ENCODE measurements around the gene FNIP2.
"Not testable (repeated sequence)": the region's sequence is repeated elsewhere in the genome, so short reads cannot be mapped to it uniquely, and the experiment has no call there.

Gene FNIP2

GRCh38 chr4:158758703-158759102 lies 10.1 kb upstream of the FNIP2 start:
- no peak for DNase-seq
- intact Hi-C loops (cut with DNase I): no loop called here

DNA sequence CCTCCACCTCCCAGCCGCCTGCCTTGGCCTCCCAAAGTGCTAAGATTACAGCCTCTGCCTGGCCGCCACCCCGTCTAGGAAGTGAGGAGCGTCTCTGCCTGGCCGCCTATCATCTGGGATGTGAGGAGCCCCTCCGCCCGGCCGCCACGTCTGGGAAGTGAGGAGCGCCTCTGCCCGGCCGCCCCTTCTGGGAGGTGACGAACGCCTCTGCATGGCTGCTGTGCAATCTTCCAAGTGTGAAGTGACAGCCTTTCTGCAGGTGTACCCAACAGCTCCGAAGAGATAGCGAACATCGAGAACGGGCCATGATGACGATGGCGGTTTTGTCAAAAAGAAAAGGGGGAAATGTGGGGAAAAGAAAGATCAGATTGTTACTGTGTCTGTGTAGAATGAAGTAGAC lies 9.3 kb upstream of the FNIP2 start:
- intact Hi-C loops (cut with DNase I): not testable (repeated sequence)
- DNase-seq: peak in 1 of 42 donors; percentile 4

DNA sequence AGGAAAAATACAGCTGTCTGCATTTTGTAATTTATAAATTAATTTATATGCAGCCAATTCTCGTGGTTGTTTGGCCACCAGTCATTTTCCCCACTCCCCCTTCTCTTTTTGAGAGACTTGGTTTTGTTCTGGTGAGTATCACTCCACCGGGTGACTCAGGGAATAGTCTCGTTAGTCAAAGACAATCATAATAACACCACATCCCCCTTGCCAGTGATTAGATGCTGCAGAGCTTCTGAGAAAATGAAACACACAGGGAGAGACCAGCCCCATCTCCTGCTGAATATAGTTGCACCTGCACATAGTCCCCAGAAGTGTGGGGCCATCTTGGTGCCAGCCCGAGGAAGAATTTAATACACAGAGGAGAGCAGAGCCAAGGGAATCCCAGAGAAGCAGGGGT lies 8.0 kb upstream of the FNIP2 start:
- DNase-seq: peak in 1 of 42 donors; percentile 2
- intact Hi-C loops (cut with DNase I): loop anchor here (5.0 kb wide), 1 partner anchor 34 kb away; no protein-coding TSS in a partner anchor

- no peak for DNase-seq
Observed at GRCh38 chr4:158762553-158762952, 6.3 kb upstream of the FNIP2 start.

GRCh38 chr4:158763462-158763861 lies 5.4 kb upstream of the FNIP2 start:
- intact Hi-C loops (cut with DNase I): loop anchor here (5.0 kb wide), 1 partner anchor 36 kb away; no protein-coding TSS in a partner anchor
- DNase-seq: no peak

More at GRCh38 chr4:158762553-158762952, 6.3 kb upstream of the FNIP2 start:
- intact Hi-C loops (cut with DNase I): loop anchor here (5.0 kb wide), 1 partner anchor 35 kb away; no protein-coding TSS in a partner anchor

DNA sequence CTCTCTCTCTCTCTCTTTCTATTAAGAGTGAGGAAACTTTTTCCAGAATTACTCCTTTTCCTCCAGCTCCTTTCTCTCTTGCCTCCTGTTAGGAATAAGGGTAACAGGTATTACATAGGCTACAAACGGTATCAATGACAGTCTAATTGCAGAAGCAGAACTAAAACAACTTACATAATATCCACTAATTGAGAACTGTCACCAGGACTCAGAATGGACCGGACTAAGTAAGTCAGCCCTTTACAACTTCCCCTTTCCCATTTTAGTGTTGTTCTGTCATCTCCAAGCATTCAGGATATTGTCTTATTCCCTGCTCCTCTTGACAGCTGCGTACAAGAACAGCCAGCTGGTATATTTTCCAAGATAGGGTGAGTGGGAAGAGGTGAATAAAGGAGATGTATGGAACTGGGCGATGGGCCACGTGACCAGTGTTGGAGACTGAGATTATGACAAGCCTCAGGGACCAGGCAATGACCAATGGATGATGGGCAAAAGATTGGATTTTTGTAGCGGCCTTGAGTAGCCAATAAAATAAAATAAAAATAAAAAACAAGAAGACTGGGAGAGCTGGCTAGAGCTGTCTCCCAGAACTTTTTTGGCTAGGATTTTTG lies 2.3 kb upstream of the FNIP2 start:
- intact Hi-C loops (cut with DNase I): loop anchor here (5.0 kb wide), 1 partner anchor 86 kb away; no protein-coding TSS in a partner anchor
- DNase-seq: peak in 1 of 42 donors; percentile 35

DNA sequence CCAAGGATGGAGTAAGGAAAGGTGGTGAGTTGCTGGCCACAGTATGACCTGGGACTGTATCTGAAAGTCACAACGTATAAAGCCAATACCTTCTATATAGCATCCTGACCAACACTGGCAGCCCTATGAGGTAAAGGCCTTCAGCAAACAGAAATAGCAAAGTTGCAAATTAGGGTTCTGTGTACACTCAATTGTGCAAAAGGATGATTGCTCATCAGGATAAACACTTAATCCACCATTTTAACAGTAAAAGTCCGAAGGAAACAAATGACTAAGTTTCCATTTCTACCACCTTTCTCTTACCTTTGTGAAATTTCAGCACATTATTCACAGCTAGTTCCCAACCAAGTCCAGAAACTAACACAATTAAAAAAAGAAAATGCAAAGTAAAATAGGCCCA lies 1.4 kb upstream of the FNIP2 start:
- intact Hi-C loops (cut with DNase I): loop anchor here (5.0 kb wide), 1 partner anchor 85 kb away; no protein-coding TSS in a partner anchor
- DNase-seq: peak in 1 of 42 donors; percentile 3

DNA sequence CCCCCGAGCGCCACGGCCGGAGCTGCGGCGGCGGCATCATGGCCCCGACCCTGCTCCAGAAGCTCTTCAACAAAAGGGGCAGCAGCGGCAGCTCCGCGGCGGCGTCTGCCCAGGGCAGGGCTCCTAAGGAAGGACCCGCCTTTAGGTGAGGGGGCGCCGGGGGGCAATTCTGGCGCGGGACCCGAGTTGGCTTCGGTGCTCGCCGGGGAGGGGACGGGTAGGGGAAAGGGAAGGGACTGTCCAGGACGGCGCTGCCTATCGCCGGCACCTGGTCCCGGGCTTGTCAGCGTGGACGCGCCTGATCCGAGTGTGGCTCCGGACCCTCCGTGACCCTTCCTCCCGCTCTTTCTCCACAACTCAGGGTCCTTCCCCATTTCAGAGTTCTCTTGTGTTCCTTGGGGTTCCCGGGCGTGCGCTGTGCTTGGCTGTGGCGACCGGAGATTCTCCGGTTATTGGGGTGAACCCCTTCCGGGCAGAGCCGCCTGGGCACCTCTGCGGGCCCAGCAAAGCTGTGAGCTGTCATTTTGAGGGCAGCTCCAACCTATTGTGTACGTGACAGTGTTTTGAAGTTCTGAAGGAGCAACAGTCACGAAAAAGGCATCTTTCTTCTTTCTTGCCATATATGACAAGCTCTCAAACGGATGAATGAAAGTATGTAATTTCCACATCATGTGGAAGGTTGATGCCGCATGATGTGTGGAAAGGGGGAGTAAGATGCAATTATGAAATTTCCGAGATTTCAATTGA lies 522 bp downstream of the FNIP2 start:
- peak in 41 of 42 donors; percentile 13 to 68 (median 43) for DNase-seq
- intact Hi-C loops (cut with DNase I): loop anchor here (5.0 kb wide), 1 partner anchor 83 kb away; no protein-coding TSS in a partner anchor

GRCh38 chr4:158770671-158771070 lies 1.8 kb downstream of the FNIP2 start:
- intact Hi-C loops (cut with DNase I): loop anchor here (10.0 kb wide), 1 partner anchor 54 kb away; no protein-coding TSS in a partner anchor
- no peak for DNase-seq

DNA sequence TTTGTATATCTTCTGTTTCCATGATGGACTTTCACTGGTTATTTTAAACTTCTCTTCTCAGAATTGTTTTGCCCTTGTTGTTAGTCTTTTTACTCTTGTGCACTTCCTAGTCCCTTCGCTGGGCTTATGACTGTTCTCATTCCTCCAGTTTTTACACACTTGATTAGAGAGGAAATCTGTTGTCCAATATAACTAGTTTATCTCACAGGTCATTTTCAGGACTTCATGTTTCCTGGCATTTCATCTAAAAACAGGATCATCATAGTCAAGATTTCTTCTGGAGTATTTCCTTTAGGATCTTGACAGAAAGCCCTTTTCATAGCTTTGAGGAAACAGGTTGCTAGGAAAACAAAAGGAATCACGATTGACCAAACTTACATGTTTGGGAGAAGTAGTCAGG lies 3.0 kb downstream of the FNIP2 start:
- intact Hi-C loops (cut with DNase I): loop anchor here (10.0 kb wide), 1 partner anchor 53 kb away; no protein-coding TSS in a partner anchor
- DNase-seq: no peak

DNA sequence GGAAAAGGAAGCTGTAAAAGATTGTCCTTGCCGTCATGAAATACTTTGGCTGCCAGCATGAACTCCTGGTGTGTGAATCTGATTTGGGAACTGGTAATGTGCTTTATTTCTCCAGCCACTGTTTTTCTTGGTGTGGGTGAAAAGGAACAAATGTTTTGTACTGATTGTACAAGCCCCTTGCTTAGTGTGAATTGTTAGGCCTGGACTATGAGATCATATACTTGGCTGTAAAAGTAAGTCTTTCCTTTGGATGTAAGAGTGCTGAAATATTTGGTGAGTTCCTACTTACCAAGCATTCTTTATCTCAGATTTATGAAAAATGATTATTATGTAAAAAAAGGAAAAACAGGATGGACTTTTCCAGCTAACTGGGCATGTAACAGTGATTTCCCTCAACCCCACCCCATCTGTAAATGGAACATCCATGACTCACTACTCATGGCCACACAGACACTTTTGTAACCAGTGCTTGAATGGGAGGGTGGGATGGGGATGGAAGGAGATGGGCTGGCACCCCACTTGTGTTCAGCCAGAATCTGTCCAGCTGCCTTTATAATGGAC lies 6.3 kb downstream of the FNIP2 start:
- intact Hi-C loops (cut with DNase I): loop anchor here (10.0 kb wide), 1 partner anchor 50 kb away; no protein-coding TSS in a partner anchor
- DNase-seq: peak in 38 of 42 donors; percentile 15 to 86 (median 62)

DNA sequence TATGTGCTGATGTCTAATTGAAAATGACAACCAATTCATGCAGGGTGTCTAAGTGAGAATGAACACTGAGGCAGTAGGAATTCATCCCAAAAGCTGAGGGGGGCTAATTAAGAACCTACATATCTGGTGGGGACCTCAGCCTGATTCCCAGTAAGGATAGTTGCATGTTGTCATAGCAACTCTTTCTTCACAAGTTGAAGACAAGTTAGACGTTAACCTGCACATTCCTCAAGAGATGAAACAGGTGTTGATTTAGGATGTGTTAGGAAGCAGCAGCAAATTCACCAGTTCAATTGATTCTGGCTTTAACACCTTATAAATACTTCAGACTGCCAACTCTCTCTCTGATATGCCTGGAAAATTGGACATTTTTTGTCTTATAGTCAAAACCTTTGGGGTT lies 7.3 kb downstream of the FNIP2 start:
- DNase-seq: no peak
- intact Hi-C loops (cut with DNase I): loop anchor here (10.0 kb wide), 1 partner anchor 49 kb away; no protein-coding TSS in a partner anchor

GRCh38 chr4:158777423-158778155 lies 8.8 kb downstream of the FNIP2 start:
- intact Hi-C loops (cut with DNase I): loop anchor here (10.0 kb wide), 1 partner anchor 47 kb away; no protein-coding TSS in a partner anchor
- no peak for DNase-seq

DNA sequence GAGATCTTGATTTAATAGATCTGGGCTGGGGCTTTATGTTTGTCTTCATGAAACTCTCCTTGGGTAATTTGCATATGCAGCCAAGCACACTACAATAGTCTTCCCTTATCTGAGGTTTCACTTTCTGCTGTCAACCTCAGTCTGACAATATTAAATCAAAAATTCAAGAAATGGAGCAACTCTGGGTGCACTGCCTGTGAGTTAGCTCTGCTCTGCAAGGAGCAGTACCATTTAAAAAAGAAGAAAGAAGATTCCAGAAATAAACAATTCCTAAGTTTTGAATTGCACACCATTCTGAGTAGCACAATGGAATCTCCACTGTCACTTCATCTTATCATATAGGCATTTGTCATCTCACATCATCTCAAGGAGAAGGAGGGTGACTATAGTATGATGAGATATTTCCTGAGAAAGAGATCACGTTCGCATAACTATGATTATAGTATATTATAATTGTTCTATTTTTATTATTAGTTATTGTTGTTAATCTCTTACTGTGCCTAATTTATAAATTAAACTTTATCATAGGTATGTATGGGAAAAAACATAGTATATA lies 9.4 kb downstream of the FNIP2 start:
- intact Hi-C loops (cut with DNase I): loop anchor here (10.0 kb wide), 1 partner anchor 47 kb away; no protein-coding TSS in a partner anchor
- no peak for DNase-seq

DNA sequence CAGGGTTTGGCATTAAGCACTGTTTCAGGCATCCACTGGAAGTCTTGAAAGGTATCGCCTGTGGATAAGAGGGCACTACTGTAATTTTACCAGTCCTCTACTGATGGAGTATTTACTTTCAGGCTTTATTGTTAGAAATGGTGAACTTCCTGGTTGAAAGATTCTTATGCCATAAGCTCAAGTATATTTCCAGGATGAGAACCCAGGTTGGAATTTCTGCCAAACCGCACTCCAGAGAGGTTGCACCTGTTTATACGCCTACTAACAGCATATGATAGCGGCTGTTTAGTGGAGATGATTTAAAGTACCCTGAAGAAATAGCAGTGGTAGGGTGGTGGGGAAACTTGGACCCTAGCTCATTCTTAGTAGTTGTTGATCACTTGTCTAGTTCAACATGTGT lies 9.9 kb downstream of the FNIP2 start:
- DNase-seq: no peak
- intact Hi-C loops (cut with DNase I): loop anchor here (10.0 kb wide), 1 partner anchor 46 kb away; no protein-coding TSS in a partner anchor

DNA sequence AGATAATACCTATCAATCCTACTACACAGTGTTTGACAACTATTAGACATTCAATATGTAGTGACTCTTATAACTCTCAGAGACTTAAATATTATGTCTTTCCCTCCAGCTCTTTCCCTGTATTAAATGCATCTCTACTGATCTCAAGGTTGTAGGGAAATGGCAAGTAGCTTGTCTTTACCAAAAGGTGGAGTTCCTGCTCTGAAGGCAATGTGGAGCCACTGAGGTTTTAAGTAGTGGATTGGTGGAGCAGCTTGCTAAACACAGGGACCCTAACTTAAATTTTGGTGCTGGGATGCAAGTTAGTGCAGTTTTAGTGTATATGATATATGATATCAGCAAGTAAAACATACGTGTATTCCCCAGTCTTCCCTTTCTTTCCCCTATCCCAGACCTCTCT lies 13.1 kb downstream of the FNIP2 start:
- intact Hi-C loops (cut with DNase I): no loop called here

DNA sequence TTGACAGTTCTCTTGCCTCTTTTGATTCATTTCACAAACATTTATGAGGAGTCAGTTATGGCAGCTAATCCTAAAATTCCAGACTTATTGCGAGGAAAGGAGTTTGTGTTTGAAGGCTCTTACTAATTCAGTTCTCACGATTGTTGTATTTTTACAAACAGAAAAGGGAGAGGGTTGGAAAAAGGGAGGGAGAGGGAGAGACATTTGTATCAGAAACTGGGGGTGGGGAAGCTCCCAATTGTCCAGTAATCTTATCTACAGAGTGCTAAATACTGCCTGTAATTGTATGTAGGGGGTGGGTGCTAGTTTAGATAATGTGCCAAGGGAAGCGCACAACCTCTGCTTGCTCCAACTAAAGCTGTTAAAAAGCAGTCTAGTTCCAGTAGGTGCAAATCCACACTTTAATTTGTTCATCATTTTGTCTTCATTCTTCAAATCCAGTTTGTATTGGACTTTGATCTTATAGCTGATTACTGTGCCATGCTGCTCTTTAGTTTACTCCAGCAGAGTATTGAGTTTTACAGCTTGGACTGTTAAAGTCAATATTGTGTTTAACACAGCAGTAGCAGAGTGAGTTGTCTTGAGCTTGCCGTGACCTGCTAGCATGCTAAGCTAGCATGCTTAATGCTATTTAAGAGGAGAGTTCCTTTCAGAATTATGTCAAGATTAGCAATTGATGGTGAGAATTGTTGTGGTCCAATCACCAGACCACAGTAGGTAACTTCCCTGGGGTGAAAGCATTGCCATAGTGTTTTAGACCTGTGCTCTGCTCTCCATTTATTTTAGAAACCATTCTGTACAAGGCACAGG lies 13.9 kb downstream of the FNIP2 start:
- no peak for DNase-seq
- intact Hi-C loops (cut with DNase I): no loop called here

More for the DNA sequence above, 13.1 kb downstream of the FNIP2 start:
- DNase-seq: no peak

GRCh38 chr4:158783785-158784184 lies 15.0 kb downstream of the FNIP2 start:
- intact Hi-C loops (cut with DNase I): no loop called here
- no peak for DNase-seq
